M059J (cell line): ENCODE results near the gene MARS1. TPM values are rescaled to one million over a fixed set of nuclear protein-coding genes. Genes with fewer than 3 reads are reported as not detected.
"Not testable (repeated sequence)": the region's sequence is repeated elsewhere in the genome, so short reads cannot be mapped to it uniquely, and the experiment has no call there.

Experiments used
- DNase-seq: peaks from one replicate; pipeline ENCODE4 v3.0.0-alpha.2; 2012; ENCODE audit warnings: low read depth
- total RNA-seq: library from RNA; depleted of rRNA; stranded (reverse); fragments of >200 nt; shearing (Covaris generic); gene quantifications from 2 replicates; pipeline ENCODE4 v1.2.3, GENCODE V29; 2014; rRNA removed

The MARS1 gene
- 68.9 and 99.8 TPM in 2 replicates for total RNA-seq

- DNase-seq: peak; percentile 97
Measured at GRCh38 chr12:57487597-57488401, at the start of gene MARS1. TSS of gene MARS1 (plus strand) at chr12:57488068. CDS start at chr12:57488091, 23 bp downstream.

GRCh38 chr12:57438400-57438799 lies 49.5 kb upstream of the MARS1 start:
- no peak for DNase-seq

GRCh38 chr12:57439762-57440266 lies 48.1 kb upstream of the MARS1 start:
- no peak for DNase-seq

GRCh38 chr12:57441393-57441792 lies 46.5 kb upstream of the MARS1 start:
- not testable (repeated sequence) for DNase-seq

DNA sequence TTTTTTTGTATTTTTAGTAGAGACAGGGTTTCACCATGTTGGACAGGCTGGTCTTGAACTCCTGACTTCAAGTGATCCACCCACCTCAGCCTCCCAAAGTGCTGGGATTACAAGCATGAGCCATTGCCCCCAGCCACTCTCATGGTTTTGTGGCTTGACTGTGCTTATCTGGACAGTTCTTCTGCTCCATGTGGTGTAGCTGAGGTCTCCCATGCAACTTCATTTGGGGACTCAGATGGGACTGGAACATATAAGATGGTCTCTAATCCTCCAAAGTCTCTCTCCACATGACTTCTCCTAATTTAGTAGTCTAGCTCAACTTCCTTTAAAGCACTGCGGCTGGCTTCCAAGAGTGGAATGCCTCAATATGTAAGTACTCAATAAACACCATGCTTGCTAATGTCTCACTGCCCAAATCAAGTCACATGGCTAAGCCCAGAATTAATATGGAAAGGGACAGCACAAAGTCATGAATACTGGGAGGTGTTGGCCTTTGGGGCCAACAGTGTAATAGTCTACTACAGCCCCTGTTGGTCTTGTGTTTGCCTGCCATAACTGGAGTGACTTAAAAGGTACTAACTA lies 45.9 kb upstream of the MARS1 start:
- DNase-seq: no peak

DNA sequence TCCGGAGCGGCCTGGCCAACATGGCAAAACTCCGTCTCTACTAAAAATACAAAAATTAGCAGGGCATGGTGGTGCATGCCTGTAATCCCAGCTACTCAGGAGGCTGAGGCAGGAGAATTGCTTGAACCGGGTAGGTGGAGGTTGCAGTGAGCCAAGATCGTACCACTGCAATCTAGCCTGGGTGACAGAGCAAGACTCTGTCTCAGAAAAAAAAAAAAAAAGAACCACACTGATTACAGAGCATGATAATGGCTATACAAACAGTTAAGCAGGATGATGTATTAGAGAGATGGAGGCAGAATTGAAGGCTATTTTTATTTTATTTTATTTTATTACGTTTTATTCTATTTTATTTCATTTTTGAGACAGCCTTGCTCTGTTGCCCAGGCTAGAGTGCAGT lies 43.5 kb upstream of the MARS1 start:
- not testable (repeated sequence) for DNase-seq

DNA sequence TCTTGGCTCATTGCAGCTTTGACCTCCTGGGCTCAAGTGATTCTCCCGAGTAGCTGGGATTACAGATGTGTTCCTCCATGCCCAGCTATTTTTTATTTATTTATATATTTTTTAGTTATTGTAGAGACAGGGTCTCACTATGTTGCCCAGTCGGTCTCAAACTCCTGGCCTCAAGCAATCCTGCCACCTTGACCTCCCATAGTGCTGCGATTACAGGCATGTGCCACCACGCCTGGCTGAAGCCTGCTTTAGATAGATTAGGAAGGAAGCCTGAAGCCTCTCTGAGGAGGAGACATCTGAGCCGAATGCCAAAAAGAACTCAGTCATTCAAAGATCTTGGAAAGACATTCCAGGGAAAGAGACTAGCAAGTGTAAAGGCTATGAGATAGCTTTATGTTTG lies 43.1 kb upstream of the MARS1 start:
- no peak for DNase-seq

- no peak for DNase-seq
Measured at GRCh38 chr12:57446292-57446960, 41.4 kb upstream of the MARS1 start.

DNA sequence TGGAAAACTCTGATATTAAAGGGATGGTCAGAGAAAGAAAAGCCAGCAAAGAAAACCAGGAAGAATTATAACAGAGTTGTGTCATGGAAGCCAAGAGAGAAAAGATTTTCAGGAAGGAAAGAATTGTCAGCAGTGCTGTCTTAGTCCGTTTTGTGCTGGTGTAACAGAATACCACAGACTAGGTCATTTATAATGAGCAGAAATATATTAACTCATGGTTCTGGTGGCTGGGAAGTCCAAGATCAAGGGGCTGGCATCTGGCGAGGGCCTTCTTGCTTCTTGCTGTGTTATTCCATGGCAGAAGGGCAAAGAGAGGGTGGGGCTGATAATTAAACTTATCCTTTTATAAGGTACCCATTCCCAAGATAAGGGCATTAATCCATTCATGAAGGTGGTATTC lies 39.2 kb upstream of the MARS1 start:
- no peak for DNase-seq

DNA sequence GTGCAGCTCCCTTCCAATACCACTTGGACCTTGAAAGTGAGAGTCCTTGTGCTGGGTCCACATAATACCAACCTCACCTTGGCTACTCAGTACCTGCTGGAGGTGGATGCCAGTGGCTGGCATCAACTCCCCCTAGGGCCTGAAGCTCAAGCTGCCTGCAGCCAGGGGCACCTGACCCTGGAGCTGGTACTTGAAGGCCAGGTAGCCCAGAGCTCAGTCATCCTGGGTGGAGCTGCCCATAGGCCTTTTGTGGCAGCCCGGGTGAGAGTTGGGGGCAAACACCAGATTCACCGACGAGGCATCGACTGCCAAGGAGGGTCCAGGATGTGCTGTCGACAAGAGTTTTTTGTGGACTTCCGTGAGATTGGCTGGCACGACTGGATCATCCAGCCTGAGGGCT lies 38.5 kb upstream of the MARS1 start:
- no peak for DNase-seq

DNA sequence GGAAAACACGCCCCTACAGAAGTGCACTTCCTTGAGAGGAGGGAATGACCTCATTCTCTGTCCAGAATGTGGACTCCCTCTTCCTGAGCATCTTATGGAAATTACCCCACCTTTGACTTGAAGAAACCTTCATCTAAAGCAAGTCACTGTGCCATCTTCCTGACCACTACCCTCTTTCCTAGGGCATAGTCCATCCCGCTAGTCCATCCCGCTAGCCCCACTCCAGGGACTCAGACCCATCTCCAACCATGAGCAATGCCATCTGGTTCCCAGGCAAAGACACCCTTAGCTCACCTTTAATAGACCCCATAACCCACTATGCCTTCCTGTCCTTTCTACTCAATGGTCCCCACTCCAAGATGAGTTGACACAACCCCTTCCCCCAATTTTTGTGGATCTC lies 37.8 kb upstream of the MARS1 start:
- no peak for DNase-seq

DNA sequence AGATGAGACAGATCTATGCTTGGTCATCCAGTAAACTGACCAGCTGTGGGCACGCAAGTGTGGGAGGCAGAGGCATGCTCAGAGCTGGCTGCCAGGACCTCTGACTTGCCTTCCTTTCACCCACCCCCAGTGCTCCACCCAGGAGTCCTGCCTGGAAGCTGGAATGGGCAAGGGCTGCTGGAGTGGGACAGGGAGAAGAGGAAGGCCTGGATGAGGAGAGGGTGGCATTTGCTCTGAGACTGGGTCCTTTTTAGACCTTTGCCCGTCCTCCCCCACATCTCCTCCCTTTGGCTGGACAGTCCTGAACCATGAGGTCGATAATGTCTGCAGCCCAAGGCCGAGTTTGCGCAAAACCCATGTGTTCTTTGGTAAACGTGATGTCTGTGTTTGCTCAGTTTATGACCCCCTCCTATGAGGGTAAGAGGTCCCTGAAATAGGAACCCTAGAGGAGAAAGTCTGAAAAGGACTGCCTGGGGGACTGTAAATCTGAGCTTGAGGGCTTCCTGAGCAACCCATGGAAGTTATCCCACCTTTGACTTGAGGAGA lies 36.6 kb upstream of the MARS1 start:
- no peak for DNase-seq

DNA sequence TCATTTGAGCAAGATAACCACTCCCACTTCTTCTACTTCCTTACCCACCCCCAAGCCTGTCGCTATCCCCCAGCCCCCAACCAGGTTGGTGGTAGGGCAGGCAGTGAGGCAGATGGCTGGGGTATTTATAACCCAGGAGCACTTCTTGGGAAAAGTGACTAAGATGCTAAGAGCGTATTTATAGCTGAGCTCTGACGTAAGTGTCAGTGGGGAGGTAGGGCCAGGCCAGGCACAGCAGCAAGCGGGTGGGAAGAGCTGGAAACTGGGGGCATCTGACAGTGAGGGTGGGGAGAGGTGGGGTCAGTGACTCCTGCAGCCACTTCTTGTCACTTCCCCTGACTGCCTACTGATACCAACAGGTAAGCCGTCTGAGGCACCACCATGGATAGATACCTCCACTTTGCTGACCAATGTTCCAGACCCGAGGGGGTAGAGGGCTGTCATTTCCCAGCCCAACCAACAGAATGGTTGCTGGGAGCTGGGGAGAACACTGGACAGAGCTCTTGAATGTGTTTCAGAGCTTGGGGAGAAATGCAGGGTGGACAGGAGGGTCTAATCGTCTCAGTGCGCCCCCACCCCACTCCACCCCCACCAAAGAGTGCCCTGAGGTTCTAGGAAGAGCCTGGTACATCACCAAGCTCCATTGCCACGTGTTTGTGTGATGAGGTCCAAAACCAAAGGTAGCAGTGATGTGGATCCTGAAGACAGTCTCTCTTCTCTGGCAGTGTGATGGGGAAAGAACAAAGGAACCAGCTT lies 35.5 kb upstream of the MARS1 start:
- peak; percentile 71 for DNase-seq

DNA sequence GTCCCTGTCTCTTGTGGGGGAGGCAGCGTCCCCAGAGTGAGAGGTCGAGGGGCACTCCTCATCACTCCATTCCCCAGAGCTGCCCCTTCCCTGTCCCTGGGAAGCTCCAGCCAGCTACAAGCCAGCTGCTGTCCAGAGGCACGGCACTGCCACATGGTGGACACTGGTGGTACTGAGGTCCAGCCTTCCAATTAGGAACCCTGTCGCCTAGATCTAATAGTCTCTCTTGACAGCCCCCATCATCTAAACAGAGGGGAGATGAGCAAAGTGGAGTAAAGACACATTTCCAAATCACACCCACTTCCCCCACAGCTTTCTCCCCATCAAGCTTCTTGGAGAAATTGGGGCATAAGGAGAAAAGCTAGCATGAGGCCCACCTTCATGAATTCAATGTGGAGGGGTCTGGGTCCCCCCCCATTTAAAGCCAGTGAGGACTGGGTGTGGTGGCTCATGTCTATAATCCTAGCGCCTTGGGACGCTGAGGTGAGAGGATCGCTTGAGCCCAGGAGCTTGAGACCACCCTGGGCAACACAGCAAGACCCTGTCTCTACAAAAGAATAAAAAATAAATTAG lies 34.8 kb upstream of the MARS1 start:
- DNase-seq: peak; percentile 63

- no peak for DNase-seq
Measured at GRCh38 chr12:57454213-57454565, 33.7 kb upstream of the MARS1 start.

DNA sequence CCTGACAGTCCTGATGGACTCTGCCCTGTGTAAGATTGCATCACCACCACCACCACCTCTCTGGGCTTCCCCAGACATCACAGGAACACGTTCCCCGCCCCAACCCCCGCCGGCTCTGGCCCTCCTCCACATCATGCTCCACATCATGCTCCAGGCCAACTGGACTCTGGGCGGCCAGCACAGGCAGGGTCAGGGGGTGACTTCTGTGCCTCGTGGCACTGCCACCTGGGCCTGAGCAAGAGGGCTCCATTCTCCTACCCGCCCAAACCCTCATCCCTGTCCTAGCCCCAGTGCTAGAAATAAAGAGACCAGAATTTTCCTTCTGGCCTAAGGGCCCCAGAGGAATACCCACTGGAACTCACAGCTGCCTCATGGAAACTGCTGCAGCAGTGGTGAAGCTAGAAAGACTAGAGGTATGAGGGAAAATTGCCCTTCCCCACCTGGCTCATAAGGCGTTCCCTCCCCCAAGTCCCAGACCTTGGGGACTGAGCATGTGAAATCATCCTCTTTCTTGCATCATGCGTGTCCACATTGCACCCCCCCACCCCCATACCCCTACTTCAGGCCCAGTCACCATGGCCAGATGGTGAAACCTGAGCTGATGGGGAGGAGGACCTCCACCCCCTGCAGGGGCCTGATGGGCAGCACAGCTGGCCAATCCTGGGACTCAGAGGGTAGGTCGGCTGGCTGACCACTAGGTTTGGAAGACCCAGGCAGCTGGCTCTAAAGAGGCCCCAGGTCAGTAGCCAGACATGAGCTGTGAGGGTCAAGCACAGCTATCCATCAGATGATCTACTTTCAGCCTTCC lies 33.1 kb upstream of the MARS1 start, which contains the start of gene INHBE:
INHBE (plus strand) TSS at position 742 of the 808 bp plus-strand sequence. CDS start 230 bp downstream, outside the sequence.
- no peak for DNase-seq

DNA sequence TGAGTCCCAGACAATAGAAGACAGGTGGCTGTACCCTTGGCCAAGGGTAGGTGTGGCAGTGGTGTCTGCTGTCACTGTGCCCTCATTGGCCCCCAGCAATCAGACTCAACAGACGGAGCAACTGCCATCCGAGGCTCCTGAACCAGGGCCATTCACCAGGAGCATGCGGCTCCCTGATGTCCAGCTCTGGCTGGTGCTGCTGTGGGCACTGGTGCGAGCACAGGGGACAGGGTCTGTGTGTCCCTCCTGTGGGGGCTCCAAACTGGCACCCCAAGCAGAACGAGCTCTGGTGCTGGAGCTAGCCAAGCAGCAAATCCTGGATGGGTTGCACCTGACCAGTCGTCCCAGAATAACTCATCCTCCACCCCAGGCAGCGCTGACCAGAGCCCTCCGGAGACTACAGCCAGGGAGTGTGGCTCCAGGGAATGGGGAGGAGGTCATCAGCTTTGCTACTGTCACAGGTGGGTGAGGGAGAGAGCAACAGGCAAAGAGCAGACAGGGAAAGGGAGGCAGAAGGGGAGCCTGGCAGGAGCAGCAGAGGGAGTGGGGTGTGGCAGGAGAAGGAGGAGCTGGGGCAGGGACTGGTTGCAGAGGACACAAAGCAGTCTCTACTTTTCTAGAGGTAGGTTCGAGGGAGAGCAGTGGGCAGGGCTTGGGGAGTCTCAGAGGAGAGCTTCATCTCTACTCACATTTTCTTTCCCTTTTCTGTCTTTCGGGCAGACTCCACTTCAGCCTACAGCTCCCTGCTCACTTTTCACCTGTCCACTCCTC lies 32.3 kb upstream of the MARS1 start:
- DNase-seq: no peak

- peak; percentile 51 for DNase-seq
Measured at GRCh38 chr12:57456145-57456700, 31.6 kb upstream of the MARS1 start.
